KMS-11 (cell line): ENCODE measurements around the gene FAM81A.

ENCODE experiments used
- H2AFZ ChIP-seq: fragments of 200-600 bp; sonication (generic); 2 replicates; pipeline ENCODE4 v1.6.1; 2016; ENCODE audit warnings: antibody characterized with exemption, mixed run types, low read depth
- H3K27ac ChIP-seq: fragments of 200-600 bp; sonication (generic); 2 replicates; pipeline ENCODE4 v1.6.1; 2016; ENCODE audit warnings: mild to moderate bottlenecking, mixed run types
- H3K27me3 ChIP-seq: fragments of 200-600 bp; sonication (generic); 2 replicates; pipeline ENCODE4 v1.6.1; 2017; ENCODE audit warnings: mild to moderate bottlenecking, low read depth, mixed run types, moderate library complexity; ENCODE audit not compliant: insufficient read depth
- H3K36me3 ChIP-seq: fragments of 200-600 bp; sonication (generic); 2 replicates; pipeline ENCODE4 v1.6.1; 2017; ENCODE audit warnings: mild to moderate bottlenecking, mixed run types; ENCODE audit not compliant: insufficient read depth
- H3K4me1 ChIP-seq: fragments of 200-600 bp; sonication (generic); 2 replicates; pipeline ENCODE4 v1.6.1; 2016; ENCODE audit warnings: mild to moderate bottlenecking, low read depth, mixed run types; ENCODE audit not compliant: poor library complexity, severe bottlenecking
- H3K4me2 ChIP-seq: fragments of 200-600 bp; sonication (generic); 2 replicates; pipeline ENCODE4 v1.7.0; 2016; ENCODE audit warnings: mild to moderate bottlenecking, mixed run types
- H3K4me3 ChIP-seq: fragments of 200-600 bp; sonication (generic); IDR thresholded peaks from 2 replicates; pipeline ENCODE4 v1.6.1; 2017; ENCODE audit warnings: low read depth, low read length, mixed read lengths; ENCODE audit not compliant: insufficient read depth
- H3K79me2 ChIP-seq: fragments of 200-600 bp; sonication (generic); 2 replicates; pipeline ENCODE4 v1.6.1; 2016; ENCODE audit warnings: low read depth, mixed run types; ENCODE audit not compliant: insufficient read depth
- H3K9ac ChIP-seq: fragments of 200-600 bp; sonication (generic); 2 replicates; pipeline ENCODE4 v1.6.1; 2016; ENCODE audit warnings: mild to moderate bottlenecking, mixed run types
- H4K20me1 ChIP-seq: fragments of 200-600 bp; sonication (generic); 2 replicates; pipeline ENCODE4 v1.6.1; 2016; ENCODE audit warnings: mild to moderate bottlenecking, mixed run types; ENCODE audit not compliant: insufficient read depth
- TF ChIP-seq, protein P1 (sequence below): fragments of 200-600 bp; sonication (generic); conservative IDR thresholded peaks from 2 replicates; pipeline ENCODE4 v1.6.1; 2017; ENCODE audit warnings: low read depth, mild to moderate bottlenecking, antibody characterized with exemption, low read length, moderate library complexity, mixed read lengths

Gene FAM81A

DNA sequence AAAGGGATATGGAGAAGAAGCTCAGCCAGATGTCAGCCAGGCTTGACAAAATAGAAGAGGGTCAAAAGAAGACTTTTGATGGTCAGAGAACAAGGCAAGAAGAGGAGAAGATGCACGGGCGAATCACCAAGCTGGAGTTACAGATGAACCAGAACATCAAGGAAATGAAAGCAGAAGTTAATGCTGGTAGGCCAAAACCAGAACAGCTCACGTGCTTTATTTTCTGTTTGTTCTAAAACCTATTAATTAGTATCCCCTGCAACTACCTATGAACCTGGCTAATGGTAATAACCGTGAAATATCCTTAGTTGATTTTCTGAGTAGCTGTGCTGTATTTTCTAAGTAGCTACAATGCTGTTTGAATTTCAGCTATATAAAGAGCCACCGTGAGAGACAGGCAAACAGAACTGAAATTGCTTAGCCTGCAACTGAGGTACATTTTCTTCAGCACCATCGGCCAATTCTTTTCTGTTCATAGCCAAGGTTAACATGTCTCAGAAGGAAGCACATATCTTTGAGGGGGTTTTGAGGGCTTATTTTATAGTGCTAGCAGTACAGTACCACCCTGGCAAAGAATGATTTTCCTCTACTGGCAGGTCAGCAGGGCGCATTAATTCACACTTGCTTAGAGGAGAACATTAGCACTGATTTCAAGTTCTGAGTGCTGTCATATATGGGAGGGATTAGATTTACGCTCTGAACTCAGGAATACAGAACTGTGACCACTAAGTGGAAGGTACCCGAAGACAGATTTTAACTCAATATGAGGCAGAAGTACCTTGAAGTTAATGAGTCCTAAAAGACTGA, 78.9 kb downstream of the FAM81A start:
- Histone ChIP-seq H2AFZ (no peak overlapping the region), H3K9ac (no peak overlapping the region), H4K20me1 (no peaks in the 10 kb centered on the region), H3K27me3 (no peaks in the 10 kb centered on the region), H3K36me3 (no peaks in the 10 kb centered on the region), H3K27ac (no peak overlapping the region), H3K79me2 (no peaks in the 10 kb centered on the region), H3K4me2 (no peak overlapping the region), H3K4me3 (no peak overlapping the region), H3K4me1 (no peaks in the 10 kb centered on the region)
- TF ChIP-seq, protein P1, sequence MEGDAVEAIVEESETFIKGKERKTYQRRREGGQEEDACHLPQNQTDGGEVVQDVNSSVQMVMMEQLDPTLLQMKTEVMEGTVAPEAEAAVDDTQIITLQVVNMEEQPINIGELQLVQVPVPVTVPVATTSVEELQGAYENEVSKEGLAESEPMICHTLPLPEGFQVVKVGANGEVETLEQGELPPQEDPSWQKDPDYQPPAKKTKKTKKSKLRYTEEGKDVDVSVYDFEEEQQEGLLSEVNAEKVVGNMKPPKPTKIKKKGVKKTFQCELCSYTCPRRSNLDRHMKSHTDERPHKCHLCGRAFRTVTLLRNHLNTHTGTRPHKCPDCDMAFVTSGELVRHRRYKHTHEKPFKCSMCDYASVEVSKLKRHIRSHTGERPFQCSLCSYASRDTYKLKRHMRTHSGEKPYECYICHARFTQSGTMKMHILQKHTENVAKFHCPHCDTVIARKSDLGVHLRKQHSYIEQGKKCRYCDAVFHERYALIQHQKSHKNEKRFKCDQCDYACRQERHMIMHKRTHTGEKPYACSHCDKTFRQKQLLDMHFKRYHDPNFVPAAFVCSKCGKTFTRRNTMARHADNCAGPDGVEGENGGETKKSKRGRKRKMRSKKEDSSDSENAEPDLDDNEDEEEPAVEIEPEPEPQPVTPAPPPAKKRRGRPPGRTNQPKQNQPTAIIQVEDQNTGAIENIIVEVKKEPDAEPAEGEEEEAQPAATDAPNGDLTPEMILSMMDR: no peak

DNA sequence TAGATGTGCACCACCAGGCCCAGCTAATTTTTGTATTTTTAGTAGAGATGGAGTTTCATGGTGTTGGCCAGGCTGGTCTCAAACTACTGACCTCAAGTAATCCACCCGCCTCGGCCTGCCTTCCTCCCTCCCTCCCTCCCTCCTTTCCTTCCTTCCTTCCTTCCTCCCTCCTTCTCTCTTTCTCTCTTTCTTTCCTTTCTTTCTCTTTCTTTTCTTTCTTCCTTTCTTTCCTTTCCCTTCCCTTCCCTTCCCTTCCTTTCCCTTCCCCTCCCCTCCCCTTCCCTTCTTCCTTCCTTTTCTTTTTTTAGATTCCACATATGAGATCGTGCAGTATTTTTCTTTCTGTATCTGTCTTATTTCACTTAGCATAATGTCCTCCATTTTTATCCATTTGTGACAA, 81.3 kb downstream of the FAM81A start:
- no peaks in the 10 kb centered on the region for H3K4me1 ChIP-seq
- no peaks in the 10 kb centered on the region for H4K20me1 ChIP-seq
- TF ChIP-seq, protein P1: no peak
- no peaks in the 10 kb centered on the region for H3K27me3 ChIP-seq
- no peak overlapping the region for H3K4me3 ChIP-seq
- H3K79me2 ChIP-seq: no peaks in the 10 kb centered on the region
- no peak overlapping the region for H3K9ac ChIP-seq
- H3K36me3 ChIP-seq: no peaks in the 10 kb centered on the region
- H3K27ac ChIP-seq: no peak overlapping the region
- H2AFZ ChIP-seq: no peak overlapping the region
- H3K4me2 ChIP-seq: no peak overlapping the region

DNA sequence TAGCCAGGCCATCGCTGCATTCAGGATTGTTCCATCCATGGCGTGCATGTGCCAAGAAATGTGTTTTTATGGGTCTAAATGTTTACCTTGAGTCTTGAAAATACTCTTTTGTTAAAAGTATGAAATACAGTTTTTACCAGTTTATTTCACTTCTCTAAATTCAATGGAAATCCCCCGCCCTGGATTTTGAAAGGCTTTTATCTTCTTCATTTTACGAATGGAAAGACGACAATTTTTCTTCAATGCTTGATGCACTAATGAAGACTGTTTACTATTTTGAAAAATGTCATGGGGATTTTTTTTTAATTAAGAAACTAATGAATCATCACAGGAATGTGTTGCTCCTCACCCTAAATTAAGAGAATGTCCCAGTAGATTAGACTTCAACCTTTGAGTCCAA, 83.5 kb downstream of the FAM81A start:
- Histone ChIP-seq H4K20me1 (no peaks in the 10 kb centered on the region), H3K4me1 (no peaks in the 10 kb centered on the region), H3K4me3 (no peak overlapping the region), H3K27me3 (no peaks in the 10 kb centered on the region), H3K4me2 (no peak overlapping the region), H2AFZ (no peak overlapping the region), H3K27ac (no peak overlapping the region), H3K9ac (no peak overlapping the region), H3K36me3 (no peaks in the 10 kb centered on the region), H3K79me2 (no peaks in the 10 kb centered on the region)
- TF ChIP-seq, protein P1: no peak

DNA sequence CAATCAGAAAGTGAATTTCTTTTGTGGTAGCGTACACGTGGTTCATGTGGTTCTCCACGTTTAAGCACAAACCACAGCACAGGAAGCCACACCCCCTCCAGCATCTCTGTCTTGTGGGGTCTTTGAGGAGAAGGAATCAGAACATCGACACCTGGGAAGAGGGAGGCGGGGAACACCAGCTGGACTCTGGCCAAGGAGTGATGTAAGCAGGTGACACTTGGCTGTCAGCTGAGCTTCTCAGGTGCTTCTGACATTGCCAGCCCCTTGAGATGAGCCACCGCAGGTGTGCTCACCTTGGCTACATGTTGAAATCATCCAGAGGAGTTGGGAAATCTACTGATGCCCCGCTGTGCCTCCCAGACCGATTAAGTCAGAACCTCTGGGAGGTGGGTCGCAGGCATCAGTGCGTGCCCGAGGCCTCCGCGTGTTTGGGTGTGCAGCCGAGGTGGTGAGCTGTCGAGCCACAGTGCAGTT, 85.0 kb downstream of the FAM81A start:
- TF ChIP-seq, protein P1: no peak
- Histone ChIP-seq H3K9ac (no peak overlapping the region), H3K4me2 (no peak overlapping the region), H3K27me3 (no peaks in the 10 kb centered on the region), H4K20me1 (no peaks in the 10 kb centered on the region), H3K27ac (no peak overlapping the region), H3K79me2 (no peaks in the 10 kb centered on the region), H3K36me3 (no peaks in the 10 kb centered on the region), H3K4me1 (no peaks in the 10 kb centered on the region), H3K4me3 (no peak overlapping the region), H2AFZ (no peak overlapping the region)
